Stimulated activated naive CD8-positive, alpha-beta T cell treated with anti-CD3 and anti-CD28 coated beads, Interleukin-15, Interleukin-2, amounts not matched to agents 100 ng/mL and 50 ng/mL, for 24 hours (primary cell): Measurements from ENCODE around the gene LAMTOR1.
A peak's percentile ranks its signal among the peaks of the same experiment; 100 is the strongest.

Experiments used
- H3K27ac Mint-ChIP-seq: one replicate; pipeline ENCODE4 v1.8.0; 2021; ENCODE audit warnings: mild to moderate bottlenecking, mixed read lengths
- H3K27me3 Mint-ChIP-seq: one replicate; pipeline ENCODE4 v1.8.0; 2021; ENCODE audit warnings: mixed read lengths
- H3K36me3 Mint-ChIP-seq: one replicate; pipeline ENCODE4 v1.8.0; 2021; ENCODE audit warnings: low read depth, mixed read lengths
- H3K4me1 Mint-ChIP-seq: one replicate; pipeline ENCODE4 v1.8.0; 2021; ENCODE audit warnings: low read depth, mixed read lengths
- H3K4me3 Mint-ChIP-seq: one replicate; pipeline ENCODE4 v1.8.0; 2021; ENCODE audit warnings: mild to moderate bottlenecking, mixed read lengths
- H3K9me3 Mint-ChIP-seq: one replicate; pipeline ENCODE4 v1.8.0; 2021; ENCODE audit warnings: mixed read lengths

LAMTOR1 gene

DNA sequence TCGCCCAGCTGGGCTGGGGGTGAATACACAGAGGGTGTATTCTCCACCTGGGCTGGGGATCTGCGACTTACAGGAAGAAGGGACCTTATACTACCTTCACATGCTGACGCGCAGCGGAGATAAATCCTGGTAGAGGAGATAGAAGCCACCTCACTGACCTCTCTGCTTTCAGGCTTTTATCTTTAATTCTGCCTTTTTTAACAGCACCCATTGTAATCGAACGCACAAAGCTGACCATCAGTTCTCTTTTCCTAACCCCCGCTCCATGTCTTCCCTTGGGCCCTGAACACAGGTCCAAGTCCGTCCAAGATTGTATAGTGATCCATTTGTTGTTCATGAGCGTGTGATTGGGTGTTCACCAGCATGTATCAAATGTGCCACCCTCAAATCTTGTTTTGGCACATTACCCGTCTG is 664 bp upstream of the LAMTOR1 start:
- peak overlapping the region; percentile 94 for H3K27ac Mint-ChIP-seq
- peaks cover 11% of the 10 kb centered on the region for H3K36me3 Mint-ChIP-seq
- peaks cover 38% of the 10 kb centered on the region for H3K4me1 Mint-ChIP-seq
- no peaks in the 10 kb centered on the region for H3K9me3 Mint-ChIP-seq
- no peaks in the 10 kb centered on the region for H3K27me3 Mint-ChIP-seq
- H3K4me3 Mint-ChIP-seq, result peak overlapping the region; percentile 92

- H3K9me3 Mint-ChIP-seq, result no peaks in the 10 kb centered on the region
- no peaks in the 10 kb centered on the region for H3K27me3 Mint-ChIP-seq
- H3K27ac Mint-ChIP-seq, result peak overlapping the region; percentile 94
- peaks cover 14% of the 10 kb centered on the region for H3K36me3 Mint-ChIP-seq
- peaks cover 38% of the 10 kb centered on the region for H3K4me1 Mint-ChIP-seq
- peak overlapping the region; percentile 92 for H3K4me3 Mint-ChIP-seq
These were observed 509 bp downstream of the LAMTOR1 start for GRCh38 chr11:72102631-72102945.

GRCh38 chr11:72102162-72102561 is 935 bp downstream of the LAMTOR1 start:
- Mint-ChIP-seq H3K4me1 (peaks cover 38% of the 10 kb centered on the region), H3K27ac (peak overlapping the region; percentile 94), H3K27me3 (no peaks in the 10 kb centered on the region), H3K4me3 (peak overlapping the region; percentile 92), H3K9me3 (no peaks in the 10 kb centered on the region), H3K36me3 (peaks cover 15% of the 10 kb centered on the region)

- H3K9me3 Mint-ChIP-seq, result no peaks in the 10 kb centered on the region
- H3K4me1 Mint-ChIP-seq, result peaks cover 38% of the 10 kb centered on the region
- H3K27me3 Mint-ChIP-seq, result no peaks in the 10 kb centered on the region
- H3K36me3 Mint-ChIP-seq, result peaks cover 22% of the 10 kb centered on the region
- no peak overlapping the region for H3K4me3 Mint-ChIP-seq
- H3K27ac Mint-ChIP-seq, result no peak overlapping the region
These were observed 2.6 kb downstream of the LAMTOR1 start for GRCh38 chr11:72100462-72100861.

GRCh38 chr11:72100009-72100408 is 3.1 kb downstream of the LAMTOR1 start:
- Mint-ChIP-seq H3K27me3 (no peaks in the 10 kb centered on the region), H3K36me3 (peaks cover 26% of the 10 kb centered on the region), H3K4me3 (no peak overlapping the region), H3K9me3 (no peaks in the 10 kb centered on the region), H3K4me1 (peaks cover 38% of the 10 kb centered on the region), H3K27ac (peak overlapping the region; percentile 12)

DNA sequence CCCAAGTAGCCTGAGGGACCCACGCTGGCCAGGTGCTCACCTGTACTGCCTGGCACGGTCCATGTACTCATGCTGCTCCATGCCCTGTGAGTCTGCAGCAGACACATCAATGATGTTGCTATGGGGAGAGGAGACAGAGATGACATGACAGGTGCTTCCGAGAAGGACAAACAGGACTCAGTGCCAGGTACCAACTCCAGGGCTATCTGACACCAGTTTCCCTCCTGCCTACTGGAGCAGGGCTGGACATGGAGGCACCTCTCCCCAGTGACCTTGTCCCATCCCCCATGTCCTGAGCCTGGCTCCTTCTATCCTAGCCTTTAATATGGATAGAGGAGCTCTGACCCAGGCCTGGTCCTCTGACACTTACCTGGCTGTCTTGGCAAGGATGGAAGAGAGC is 4.4 kb downstream of the LAMTOR1 start:
- H3K4me3 Mint-ChIP-seq, result no peak overlapping the region
- no peaks in the 10 kb centered on the region for H3K27me3 Mint-ChIP-seq
- peaks cover 31% of the 10 kb centered on the region for H3K4me1 Mint-ChIP-seq
- no peaks in the 10 kb centered on the region for H3K9me3 Mint-ChIP-seq
- peaks cover 31% of the 10 kb centered on the region for H3K36me3 Mint-ChIP-seq
- H3K27ac Mint-ChIP-seq, result no peak overlapping the region

DNA sequence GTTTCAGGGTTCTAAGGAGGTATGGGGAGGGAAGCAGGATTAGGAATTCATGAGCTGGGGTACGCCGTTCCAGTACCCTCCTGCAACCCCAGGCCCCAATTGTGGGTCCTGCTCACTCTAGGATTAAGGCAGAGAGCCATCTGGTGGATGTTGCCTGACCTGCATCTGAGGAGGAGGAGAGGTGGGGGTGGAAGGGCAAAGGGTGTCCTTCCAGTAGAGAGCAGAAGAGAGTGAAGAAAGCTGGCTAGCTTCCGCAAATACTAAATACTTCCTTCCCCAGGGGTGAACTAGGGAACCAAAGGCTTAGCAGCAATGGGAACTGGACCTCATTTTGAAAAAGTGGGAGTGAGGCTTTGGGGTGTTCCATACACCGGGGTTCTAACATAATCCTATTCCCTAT is 11.8 kb downstream of the LAMTOR1 start:
- Mint-ChIP-seq H3K36me3 (peaks cover 15% of the 10 kb centered on the region), H3K4me1 (peaks cover 11% of the 10 kb centered on the region), H3K9me3 (no peaks in the 10 kb centered on the region), H3K27me3 (no peaks in the 10 kb centered on the region), H3K4me3 (no peak overlapping the region), H3K27ac (no peak overlapping the region)

DNA sequence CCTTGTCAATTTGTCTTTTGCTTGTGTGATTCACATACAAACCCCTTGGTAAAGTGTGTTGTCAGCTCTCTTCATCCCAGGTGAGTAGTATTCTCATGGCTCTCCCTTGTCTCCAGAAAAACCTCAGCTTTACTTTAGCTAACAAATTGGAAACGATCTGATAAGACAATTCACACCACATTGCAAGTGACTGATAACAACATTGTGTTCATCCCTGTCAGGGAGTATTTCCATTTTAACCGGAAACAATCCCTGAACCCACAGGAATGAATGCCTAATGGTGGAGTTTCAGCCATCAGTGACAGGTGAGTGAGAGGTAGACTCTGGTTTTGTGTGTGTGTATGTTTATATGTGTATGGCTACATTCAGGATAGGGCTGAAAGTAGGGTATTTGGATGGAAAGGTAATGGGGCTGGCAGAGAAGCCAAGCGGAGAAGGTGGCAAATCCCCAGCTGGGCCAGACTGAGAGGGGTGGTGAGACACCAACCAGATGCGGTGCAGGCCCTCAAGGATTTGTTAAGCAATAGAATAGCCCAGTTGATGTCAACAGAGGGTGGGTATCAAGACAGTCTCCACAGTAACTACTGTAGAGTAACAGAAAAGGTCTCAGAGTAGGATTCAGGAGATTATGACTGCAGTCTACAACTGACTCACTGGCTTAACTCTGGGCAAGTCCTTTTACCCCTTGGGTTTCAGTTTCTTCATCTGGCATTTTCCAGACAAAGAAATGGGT is 14.9 kb downstream of the LAMTOR1 start:
- Mint-ChIP-seq H3K27me3 (no peaks in the 10 kb centered on the region), H3K4me1 (peaks cover 11% of the 10 kb centered on the region), H3K36me3 (peaks cover 8% of the 10 kb centered on the region), H3K9me3 (no peaks in the 10 kb centered on the region), H3K4me3 (no peak overlapping the region), H3K27ac (peak overlapping the region; percentile 50)

- H3K4me3 Mint-ChIP-seq, result no peak overlapping the region
- no peak overlapping the region for H3K27ac Mint-ChIP-seq
- no peaks in the 10 kb centered on the region for H3K27me3 Mint-ChIP-seq
- no peaks in the 10 kb centered on the region for H3K9me3 Mint-ChIP-seq
- H3K4me1 Mint-ChIP-seq, result peaks cover 23% of the 10 kb centered on the region
- H3K36me3 Mint-ChIP-seq, result peaks cover 8% of the 10 kb centered on the region
These were observed 17.3 kb downstream of the LAMTOR1 start for GRCh38 chr11:72085621-72086351.

DNA sequence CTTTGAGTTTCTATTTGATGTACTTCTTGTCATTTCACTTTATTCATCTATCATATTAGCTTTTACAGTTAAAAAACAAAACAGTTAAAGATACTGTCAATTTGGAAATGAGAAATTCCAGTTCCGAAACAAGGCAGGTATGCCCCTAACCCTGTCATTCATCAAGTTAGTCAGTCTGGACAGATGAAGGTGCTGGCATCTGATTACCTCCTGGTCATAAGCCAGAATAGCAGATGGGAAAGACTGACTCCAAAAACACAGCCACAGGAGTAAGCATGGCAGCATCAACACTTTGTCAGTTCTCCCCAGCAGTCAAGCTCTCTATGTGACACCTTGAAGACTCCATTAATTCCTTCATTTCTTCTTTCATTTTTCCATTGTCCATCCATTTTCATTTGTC is 18.1 kb downstream of the LAMTOR1 start:
- Mint-ChIP-seq H3K27me3 (no peaks in the 10 kb centered on the region), H3K27ac (no peak overlapping the region)

DNA sequence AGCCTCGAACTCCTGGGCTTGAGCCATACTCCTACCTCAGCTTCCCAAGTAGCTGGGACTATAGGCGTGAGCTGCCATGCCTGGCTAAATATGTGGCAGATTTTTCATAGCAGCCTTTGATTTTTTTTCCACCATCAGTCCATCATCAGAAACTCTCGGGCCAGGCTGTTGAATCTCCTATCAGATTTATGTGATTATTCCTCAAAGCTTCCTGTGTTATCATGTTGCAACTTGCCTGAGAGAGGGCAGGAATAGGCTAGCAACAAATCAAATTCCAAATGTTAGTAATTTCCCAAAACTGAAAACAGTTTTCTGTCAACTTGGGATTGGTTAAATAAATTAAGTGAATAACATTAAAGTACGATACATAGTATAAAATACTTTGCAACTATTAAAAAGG is 19.0 kb downstream of the LAMTOR1 start:
- H3K27ac Mint-ChIP-seq, result no peak overlapping the region
- peaks cover 8% of the 10 kb centered on the region for H3K36me3 Mint-ChIP-seq
- H3K4me3 Mint-ChIP-seq, result no peak overlapping the region
- no peaks in the 10 kb centered on the region for H3K9me3 Mint-ChIP-seq
- no peaks in the 10 kb centered on the region for H3K27me3 Mint-ChIP-seq
- H3K4me1 Mint-ChIP-seq, result peaks cover 37% of the 10 kb centered on the region

More for the DNA sequence above, 18.1 kb downstream of the LAMTOR1 start:
- Mint-ChIP-seq H3K9me3 (no peaks in the 10 kb centered on the region), H3K4me3 (no peak overlapping the region), H3K36me3 (peaks cover 8% of the 10 kb centered on the region), H3K4me1 (peaks cover 30% of the 10 kb centered on the region)

GRCh38 chr11:72083414-72083813 is 19.7 kb downstream of the LAMTOR1 start:
- Mint-ChIP-seq H3K4me1 (peaks cover 39% of the 10 kb centered on the region), H3K27ac (no peak overlapping the region), H3K4me3 (no peak overlapping the region), H3K36me3 (peaks cover 8% of the 10 kb centered on the region), H3K9me3 (no peaks in the 10 kb centered on the region), H3K27me3 (no peaks in the 10 kb centered on the region)

DNA sequence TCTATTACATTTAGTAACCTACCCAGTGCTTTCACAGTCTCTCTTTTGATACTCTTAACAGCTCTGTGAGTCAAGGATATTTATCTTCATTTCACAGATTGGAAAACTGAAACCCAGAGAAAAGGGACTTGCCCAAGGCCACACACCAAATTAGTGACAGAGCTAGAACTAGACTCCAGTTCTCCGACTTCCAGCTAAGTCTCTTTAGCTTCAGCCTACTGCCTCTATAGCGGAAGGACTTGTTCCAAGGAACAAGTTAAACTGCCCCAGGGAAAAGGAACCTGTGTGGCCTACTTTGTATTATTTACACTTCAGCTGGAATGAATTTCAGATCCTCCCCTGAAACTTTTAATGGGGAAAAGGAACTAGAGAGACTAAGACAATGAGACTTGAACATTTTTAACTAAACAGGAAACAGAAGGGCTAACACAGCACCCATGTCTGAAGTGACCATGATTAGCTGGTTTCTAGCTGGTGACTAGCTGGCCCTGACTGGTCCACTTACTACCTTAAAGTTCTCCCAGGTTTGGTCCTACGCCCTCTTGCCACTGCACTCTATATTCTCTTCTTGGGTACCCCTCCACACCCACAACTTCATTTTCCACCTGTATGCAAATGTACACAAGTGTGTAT is 21.2 kb downstream of the LAMTOR1 start:
- peak overlapping the region; percentile 97 for H3K27ac Mint-ChIP-seq
- no peaks in the 10 kb centered on the region for H3K9me3 Mint-ChIP-seq
- H3K4me1 Mint-ChIP-seq, result peaks cover 43% of the 10 kb centered on the region
- peaks cover 4% of the 10 kb centered on the region for H3K36me3 Mint-ChIP-seq
- H3K27me3 Mint-ChIP-seq, result no peaks in the 10 kb centered on the region
- peak overlapping the region; percentile 85 for H3K4me3 Mint-ChIP-seq

DNA sequence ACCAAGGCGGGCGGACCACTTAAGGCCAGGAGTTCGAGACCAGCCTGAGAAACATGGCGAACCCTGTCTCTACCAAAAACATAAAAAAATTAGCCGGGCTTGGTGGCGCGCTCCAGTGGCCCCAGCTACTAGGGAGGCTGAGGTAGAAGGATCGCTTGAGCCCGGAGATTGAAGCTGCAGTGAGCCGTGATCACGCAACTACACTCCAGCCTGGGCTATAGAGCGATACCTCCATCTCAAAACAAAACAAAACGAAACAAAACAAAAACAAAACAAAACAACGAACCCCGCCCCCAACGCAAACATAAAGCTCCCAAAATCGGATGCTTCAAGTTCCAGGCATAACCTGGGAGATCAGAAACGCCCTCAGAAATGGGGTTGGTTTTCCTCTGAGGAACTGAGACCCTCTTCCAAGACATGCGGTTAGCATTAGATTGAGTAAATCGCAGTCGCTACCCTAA is 21.9 kb downstream of the LAMTOR1 start:
- Mint-ChIP-seq H3K27ac (peak overlapping the region; percentile 97), H3K9me3 (no peaks in the 10 kb centered on the region), H3K36me3 (peaks cover 4% of the 10 kb centered on the region), H3K27me3 (no peaks in the 10 kb centered on the region), H3K4me3 (peak overlapping the region; percentile 85), H3K4me1 (peaks cover 45% of the 10 kb centered on the region)
